ENCODE data around the gene LRRC58.
"Not testable (repeated sequence)": the region's sequence is repeated elsewhere in the genome, so short reads cannot be mapped to it uniquely, and the experiment has no call there.

Gene LRRC58

DNA sequence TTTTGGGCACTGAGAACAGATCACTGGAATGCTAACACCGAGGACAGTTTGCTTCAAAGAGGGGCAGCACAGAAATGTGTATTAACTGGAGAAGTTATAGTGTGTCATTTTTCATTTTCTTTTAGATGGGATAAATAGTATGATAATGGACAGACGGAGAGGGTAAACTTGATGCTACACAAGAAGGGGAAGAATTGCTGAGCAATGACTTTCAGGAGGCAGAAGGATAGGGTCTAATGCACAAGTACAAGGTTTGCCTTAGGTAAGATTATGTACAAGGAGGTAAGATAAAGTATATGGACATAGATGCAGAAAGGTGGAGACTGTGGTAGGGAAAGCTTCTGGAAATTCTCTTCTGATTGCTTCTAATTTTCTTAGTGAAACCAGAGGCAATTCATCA is 32.3 kb upstream of the LRRC58 start:
- Histone ChIP-seq H4K20me1 (ENCODE audit: insufficient read depth, low read length) (no peaks in the 10 kb centered on the region), H3K9me3 (ENCODE audit: low read length) (no peaks in the 10 kb centered on the region), H2AFZ (ENCODE audit: low read length) (no peak overlapping the region), H3K4me2 (ENCODE audit: low read length) (no peak overlapping the region), H3K9ac (ENCODE audit: low read length) (no peak overlapping the region), H3K27me3 (ENCODE audit: insufficient read depth, low read length) (no peaks in the 10 kb centered on the region), H3K27ac (ENCODE audit: low read depth, low read length, poor library complexity, severe bottlenecking) (no peak overlapping the region), H3F3A (ENCODE audit: insufficient read depth, low read length) (no peaks in the 10 kb centered on the region), H3K36me3 (ENCODE audit: insufficient read depth, low read length) (no peaks in the 10 kb centered on the region), H3K4me1 (ENCODE audit: insufficient read depth, low read length, severe bottlenecking) (no peaks in the 10 kb centered on the region), H3K79me2 (ENCODE audit: insufficient read depth, low read length) (no peaks in the 10 kb centered on the region), H3K9me2 (ENCODE audit: low read depth, low read length) (no peaks in the 10 kb centered on the region), H3K4me3 (ENCODE audit: low read depth, low read length, poor library complexity, severe bottlenecking) (no peak overlapping the region)
- TF ChIP-seq EZH2 (IDR thresholded peaks at IDR 0.05; ENCODE audit: borderline replicate concordance, low read length), result no peak
- TF ChIP-seq, protein P1, sequence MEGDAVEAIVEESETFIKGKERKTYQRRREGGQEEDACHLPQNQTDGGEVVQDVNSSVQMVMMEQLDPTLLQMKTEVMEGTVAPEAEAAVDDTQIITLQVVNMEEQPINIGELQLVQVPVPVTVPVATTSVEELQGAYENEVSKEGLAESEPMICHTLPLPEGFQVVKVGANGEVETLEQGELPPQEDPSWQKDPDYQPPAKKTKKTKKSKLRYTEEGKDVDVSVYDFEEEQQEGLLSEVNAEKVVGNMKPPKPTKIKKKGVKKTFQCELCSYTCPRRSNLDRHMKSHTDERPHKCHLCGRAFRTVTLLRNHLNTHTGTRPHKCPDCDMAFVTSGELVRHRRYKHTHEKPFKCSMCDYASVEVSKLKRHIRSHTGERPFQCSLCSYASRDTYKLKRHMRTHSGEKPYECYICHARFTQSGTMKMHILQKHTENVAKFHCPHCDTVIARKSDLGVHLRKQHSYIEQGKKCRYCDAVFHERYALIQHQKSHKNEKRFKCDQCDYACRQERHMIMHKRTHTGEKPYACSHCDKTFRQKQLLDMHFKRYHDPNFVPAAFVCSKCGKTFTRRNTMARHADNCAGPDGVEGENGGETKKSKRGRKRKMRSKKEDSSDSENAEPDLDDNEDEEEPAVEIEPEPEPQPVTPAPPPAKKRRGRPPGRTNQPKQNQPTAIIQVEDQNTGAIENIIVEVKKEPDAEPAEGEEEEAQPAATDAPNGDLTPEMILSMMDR (IDR thresholded peaks at IDR 0.05; ENCODE audit: low read length), result no peak

DNA sequence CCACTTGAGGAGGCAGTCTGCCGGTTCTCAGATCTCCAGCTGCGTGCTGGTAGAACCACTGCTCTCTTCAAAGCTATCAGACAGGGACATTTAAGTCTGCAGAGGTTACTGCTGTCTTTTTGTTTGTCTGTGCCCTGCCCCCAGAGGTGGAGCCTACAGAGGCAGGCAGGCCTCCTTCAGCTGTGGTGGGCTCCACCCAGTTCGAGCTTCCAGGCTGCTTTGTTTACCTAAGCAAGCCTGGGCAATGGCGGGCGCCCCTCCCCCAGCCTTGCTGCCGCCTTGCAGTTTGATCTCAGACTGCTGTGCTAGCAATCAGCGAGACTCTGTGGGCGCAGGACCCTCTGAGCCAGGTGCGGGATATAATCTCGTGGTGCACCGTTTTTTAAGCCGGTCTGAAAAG is 28.8 kb upstream of the LRRC58 start:
- H3K9ac ChIP-seq (ENCODE audit: low read length); H3K9me2 ChIP-seq (ENCODE audit: low read depth, low read length); H4K20me1 ChIP-seq (ENCODE audit: insufficient read depth, low read length); H3K27me3 ChIP-seq (ENCODE audit: insufficient read depth, low read length); H3K79me2 ChIP-seq (ENCODE audit: insufficient read depth, low read length); H3F3A ChIP-seq (ENCODE audit: insufficient read depth, low read length); H3K27ac ChIP-seq (ENCODE audit: low read depth, low read length, poor library complexity, severe bottlenecking); H3K9me3 ChIP-seq (ENCODE audit: low read length); H3K4me2 ChIP-seq (ENCODE audit: low read length); H3K4me1 ChIP-seq (ENCODE audit: insufficient read depth, low read length, severe bottlenecking); H3K36me3 ChIP-seq (ENCODE audit: insufficient read depth, low read length); H2AFZ ChIP-seq (ENCODE audit: low read length); H3K4me3 ChIP-seq (ENCODE audit: low read depth, low read length, poor library complexity, severe bottlenecking): not testable (repeated sequence)

DNA sequence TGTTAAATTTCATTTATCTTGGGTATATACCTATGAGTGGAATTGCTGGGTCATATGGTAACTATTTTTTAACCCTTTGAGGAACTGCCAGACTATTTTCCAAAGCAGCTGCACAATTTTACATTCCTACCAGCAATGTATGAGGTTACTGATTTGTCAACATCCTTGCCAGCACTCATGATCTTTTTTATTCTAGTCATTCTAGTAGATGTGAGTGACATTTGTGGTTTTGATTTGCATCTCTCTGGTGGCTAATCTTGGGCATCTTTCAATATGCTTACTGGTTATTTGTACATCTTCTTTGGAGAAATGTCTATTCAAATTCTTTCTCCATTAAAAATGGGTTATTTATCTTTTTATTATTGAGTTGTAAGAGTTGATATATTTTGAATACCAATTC is 21.3 kb upstream of the LRRC58 start:
- Histone ChIP-seq H3K9me3 (ENCODE audit: low read length) (no peaks in the 10 kb centered on the region), H3K27ac (ENCODE audit: low read depth, low read length, poor library complexity, severe bottlenecking) (no peak overlapping the region), H3K79me2 (ENCODE audit: insufficient read depth, low read length) (no peaks in the 10 kb centered on the region), H3F3A (ENCODE audit: insufficient read depth, low read length) (no peaks in the 10 kb centered on the region), H4K20me1 (ENCODE audit: insufficient read depth, low read length) (no peaks in the 10 kb centered on the region), H3K9me2 (ENCODE audit: low read depth, low read length) (no peaks in the 10 kb centered on the region), H3K27me3 (ENCODE audit: insufficient read depth, low read length) (no peaks in the 10 kb centered on the region), H3K4me1 (ENCODE audit: insufficient read depth, low read length, severe bottlenecking) (no peaks in the 10 kb centered on the region), H3K4me3 (ENCODE audit: low read depth, low read length, poor library complexity, severe bottlenecking) (no peak overlapping the region), H3K9ac (ENCODE audit: low read length) (no peak overlapping the region), H3K36me3 (ENCODE audit: insufficient read depth, low read length) (no peaks in the 10 kb centered on the region), H2AFZ (ENCODE audit: low read length) (no peak overlapping the region), H3K4me2 (ENCODE audit: low read length) (no peak overlapping the region)
- TF ChIP-seq, protein P1 (IDR thresholded peaks at IDR 0.05; ENCODE audit: low read length), result no peak
- TF ChIP-seq EZH2 (IDR thresholded peaks at IDR 0.05; ENCODE audit: borderline replicate concordance, low read length), result no peak

DNA sequence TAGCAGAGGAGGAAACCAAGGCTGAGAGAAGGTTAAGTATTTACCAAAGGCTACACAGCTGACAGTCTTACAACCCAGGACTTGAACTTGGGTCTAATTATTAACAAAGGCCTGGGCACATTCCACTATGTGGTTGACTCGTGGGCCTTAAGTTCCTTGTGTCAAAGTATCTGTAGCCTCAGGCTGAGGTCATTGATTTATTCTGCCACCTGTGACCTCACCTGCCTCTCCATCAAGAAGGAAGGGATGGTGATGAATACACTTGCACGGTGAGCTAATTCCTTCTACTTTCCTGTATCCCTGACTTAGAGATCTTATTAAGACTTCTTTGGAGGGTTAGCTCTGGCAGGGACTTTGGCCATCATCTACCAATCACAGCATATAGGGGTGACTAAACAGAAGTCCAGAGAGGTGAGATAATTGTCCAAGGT is 19.9 kb upstream of the LRRC58 start:
- TF ChIP-seq, protein P1 (IDR thresholded peaks at IDR 0.05; ENCODE audit: low read length), result no peak
- no peak for TF ChIP-seq EZH2 (IDR thresholded peaks at IDR 0.05; ENCODE audit: borderline replicate concordance, low read length)
- Histone ChIP-seq H2AFZ (ENCODE audit: low read length) (no peak overlapping the region), H3K79me2 (ENCODE audit: insufficient read depth, low read length) (no peaks in the 10 kb centered on the region), H3K27ac (ENCODE audit: low read depth, low read length, poor library complexity, severe bottlenecking) (no peak overlapping the region), H3K36me3 (ENCODE audit: insufficient read depth, low read length) (no peaks in the 10 kb centered on the region), H3K9ac (ENCODE audit: low read length) (no peak overlapping the region), H3K9me2 (ENCODE audit: low read depth, low read length) (no peaks in the 10 kb centered on the region), H4K20me1 (ENCODE audit: insufficient read depth, low read length) (no peaks in the 10 kb centered on the region), H3K4me3 (ENCODE audit: low read depth, low read length, poor library complexity, severe bottlenecking) (no peak overlapping the region), H3K9me3 (ENCODE audit: low read length) (no peaks in the 10 kb centered on the region), H3K27me3 (ENCODE audit: insufficient read depth, low read length) (no peaks in the 10 kb centered on the region), H3K4me1 (ENCODE audit: insufficient read depth, low read length, severe bottlenecking) (no peaks in the 10 kb centered on the region), H3K4me2 (ENCODE audit: low read length) (no peak overlapping the region), H3F3A (ENCODE audit: insufficient read depth, low read length) (no peaks in the 10 kb centered on the region)

Data from OCI-LY1 (cell line).